ENCODE results near the gene DUOXA2.

- TF ChIP-seq CTCF (IDR thresholded peaks at IDR 0.05) = no peak
- TF ChIP-seq POLR2A (IDR thresholded peaks at IDR 0.05) = no peak
Observed at GRCh38 chr15:45088801-45089711, 25.1 kb upstream of the DUOXA2 start.

Data from thyroid gland (tissue), 4 donors.